ENCODE data around the gene ZNF827.

The ZNF827 gene

GRCh38 chr4:145788755-145789154, 149.9 kb downstream of the ZNF827 start:
- no peak for DNase-seq

- no peak for DNase-seq
Observed at GRCh38 chr4:145786830-145787229, 151.8 kb downstream of the ZNF827 start.

GRCh38 chr4:145786261-145786660, 152.4 kb downstream of the ZNF827 start:
- no peak for DNase-seq

GRCh38 chr4:145785391-145786008, 153.1 kb downstream of the ZNF827 start:
- peak; percentile 30 for DNase-seq

- DNase-seq, result no peak
Observed at GRCh38 chr4:145784036-145784435, 154.6 kb downstream of the ZNF827 start.

GRCh38 chr4:145782756-145783155, 155.9 kb downstream of the ZNF827 start:
- DNase-seq, result no peak

- no peak for DNase-seq
Observed at GRCh38 chr4:145781351-145781750, 157.3 kb downstream of the ZNF827 start.

GRCh38 chr4:145779319-145779801, 159.3 kb downstream of the ZNF827 start:
- no peak for DNase-seq

GRCh38 chr4:145776208-145776607, 162.4 kb downstream of the ZNF827 start:
- no peak for DNase-seq

- no peak for DNase-seq
Observed at GRCh38 chr4:145775406-145775805, 163.2 kb downstream of the ZNF827 start.

- no peak for DNase-seq
Observed at GRCh38 chr4:145774473-145774872, 164.2 kb downstream of the ZNF827 start.

- DNase-seq, result no peak
Observed at GRCh38 chr4:145773581-145774234, 164.9 kb downstream of the ZNF827 start.

GRCh38 chr4:145772347-145772746, 166.3 kb downstream of the ZNF827 start:
- no peak for DNase-seq

GRCh38 chr4:145770124-145770523, 168.5 kb downstream of the ZNF827 start:
- no peak for DNase-seq

- no peak for DNase-seq
Observed at GRCh38 chr4:145769450-145770037, 169.1 kb downstream of the ZNF827 start.

GRCh38 chr4:145766273-145766672, 172.3 kb downstream of the ZNF827 start:
- no peak for DNase-seq

GRCh38 chr4:145763399-145763798, 175.2 kb downstream of the ZNF827 start:
- DNase-seq, result no peak

- DNase-seq, result no peak
Observed at GRCh38 chr4:145762719-145763118, 175.9 kb downstream of the ZNF827 start.

GRCh38 chr4:145760961-145761929, 177.4 kb downstream of the ZNF827 start:
- DNase-seq, result no peak

GRCh38 chr4:145760176-145760575, 178.4 kb downstream of the ZNF827 start:
- no peak for DNase-seq

GRCh38 chr4:145757188-145757587, 181.4 kb downstream of the ZNF827 start:
- DNase-seq, result no peak

GRCh38 chr4:145756244-145756643, 182.4 kb downstream of the ZNF827 start:
- no peak for DNase-seq

- DNase-seq, result no peak
Observed at GRCh38 chr4:145755802-145756201, 182.8 kb downstream of the ZNF827 start.

All from NCI-H1092 treated with DMSO at 0.1 percent for 48 hours (cell line).